SK-N-SH treated with all-trans-retinoic acid at 6 μM for 48 hours (cell line): Measurements from ENCODE around the gene STEAP4.
A peak's percentile ranks its signal among the peaks of the same experiment; 100 is the strongest.

Experiments
- ATAC-seq: fragments of 200-7000 bp; cut with Tn5 transposase; 3 replicates; pipeline ENCODE4 v1.9.1; 2020; ENCODE audit warnings: mild to moderate bottlenecking, moderate library complexity
- ARNTL ChIP-seq: fragments of 450-650 bp; formaldehyde crosslinking; IDR thresholded peaks from 2 replicates; pipeline ENCODE4 v1.5.0; 2020; ENCODE audit warnings: low read depth, mild to moderate bottlenecking, moderate library complexity, borderline replicate concordance
- BACH2 ChIP-seq: fragments of 250-450 bp; sonication (Bioruptor Pico); IDR thresholded peaks from 2 replicates; pipeline ENCODE4 v1.9.0; 2021; ENCODE audit warnings: mild to moderate bottlenecking, borderline replicate concordance
- CREB5 ChIP-seq: fragments of 250-450 bp; sonication (Bioruptor Pico); IDR thresholded peaks from 2 replicates; pipeline ENCODE4 v1.5.1; 2020; ENCODE audit warnings: low read depth, mild to moderate bottlenecking, moderate library complexity
- CSDC2 ChIP-seq: fragments of 250-450 bp; sonication (Bioruptor Pico); IDR thresholded peaks from 2 replicates; pipeline ENCODE4 v1.5.0; 2020; ENCODE audit warnings: mild to moderate bottlenecking, moderate library complexity
- CSRNP3 ChIP-seq: fragments of 250-450 bp; sonication (Bioruptor Pico); IDR thresholded peaks from 2 replicates; pipeline ENCODE4 v1.5.1; 2021; ENCODE audit warnings: mild to moderate bottlenecking, moderate library complexity
- ESRRG ChIP-seq: fragments of 250-450 bp; sonication (Bioruptor Pico); IDR thresholded peaks from 2 replicates; pipeline ENCODE4 v1.6.1; 2021; ENCODE audit warnings: mild to moderate bottlenecking
- GLIS3 ChIP-seq: fragments of 250-450 bp; sonication (Bioruptor Pico); IDR thresholded peaks from 2 replicates; pipeline ENCODE4 v1.5.0; 2020; ENCODE audit warnings: mild to moderate bottlenecking, moderate library complexity
- ISL1 ChIP-seq: fragments of 250-450 bp; sonication (Bioruptor Pico); IDR thresholded peaks from 2 replicates; pipeline ENCODE4 v2.1.2; 2022; ENCODE audit warnings: mild to moderate bottlenecking, moderate library complexity
- OSR1 ChIP-seq: fragments of 250-450 bp; sonication (Bioruptor Pico); IDR thresholded peaks from 2 replicates; pipeline ENCODE4 v1.8.0; 2022; ENCODE audit warnings: moderate library complexity, mild to moderate bottlenecking, inconsistent platforms
- PATZ1 ChIP-seq: fragments of 250-450 bp; sonication (Bioruptor Pico); IDR thresholded peaks from 2 replicates; pipeline ENCODE4 v1.8.0; 2020; ENCODE audit warnings: mild to moderate bottlenecking, moderate library complexity, borderline replicate concordance
- PPARA ChIP-seq: fragments of 250-450 bp; sonication (Bioruptor Pico); IDR thresholded peaks from 2 replicates; pipeline ENCODE4 v1.5.0; 2020; ENCODE audit warnings: mild to moderate bottlenecking, borderline replicate concordance
- RARB ChIP-seq: fragments of 250-450 bp; sonication (Bioruptor Pico); IDR thresholded peaks from 2 replicates; pipeline ENCODE4 v1.8.0; 2021; ENCODE audit warnings: mild to moderate bottlenecking, moderate library complexity
- TCF4 ChIP-seq: fragments of 250-450 bp; sonication (Bioruptor Pico); IDR thresholded peaks from 2 replicates; pipeline ENCODE4 v1.8.0; 2021; ENCODE audit warnings: mild to moderate bottlenecking, moderate library complexity, borderline replicate concordance
- TOX ChIP-seq: fragments of 250-450 bp; sonication (Bioruptor Pico); IDR thresholded peaks from 2 replicates; pipeline ENCODE4 v1.8.0; 2021; ENCODE audit warnings: mild to moderate bottlenecking, moderate library complexity, borderline replicate concordance
- TSHZ2 ChIP-seq: fragments of 250-450 bp; sonication (Bioruptor Pico); IDR thresholded peaks from 2 replicates; pipeline ENCODE4 v1.5.0; 2020; ENCODE audit warnings: mild to moderate bottlenecking, moderate library complexity
- ZC3H10 ChIP-seq: fragments of 250-450 bp; sonication (Bioruptor Pico); IDR thresholded peaks from 2 replicates; pipeline ENCODE4 v1.5.1; 2021; ENCODE audit warnings: mild to moderate bottlenecking, moderate library complexity
- ZFP3 ChIP-seq: fragments of 250-450 bp; sonication (Bioruptor Pico); IDR thresholded peaks from 2 replicates; pipeline ENCODE4 v1.5.0; 2020; ENCODE audit warnings: mild to moderate bottlenecking, moderate library complexity
- ZNF70 ChIP-seq: fragments of 450-650 bp; formaldehyde crosslinking; IDR thresholded peaks from 2 replicates; pipeline ENCODE4 v1.5.0; 2020; ENCODE audit warnings: mild to moderate bottlenecking, moderate library complexity
- ZNF8 ChIP-seq: fragments of 450-650 bp; formaldehyde crosslinking; IDR thresholded peaks from 2 replicates; pipeline ENCODE4 v1.5.0; 2020; ENCODE audit warnings: mild to moderate bottlenecking, moderate library complexity

STEAP4 gene

DNA sequence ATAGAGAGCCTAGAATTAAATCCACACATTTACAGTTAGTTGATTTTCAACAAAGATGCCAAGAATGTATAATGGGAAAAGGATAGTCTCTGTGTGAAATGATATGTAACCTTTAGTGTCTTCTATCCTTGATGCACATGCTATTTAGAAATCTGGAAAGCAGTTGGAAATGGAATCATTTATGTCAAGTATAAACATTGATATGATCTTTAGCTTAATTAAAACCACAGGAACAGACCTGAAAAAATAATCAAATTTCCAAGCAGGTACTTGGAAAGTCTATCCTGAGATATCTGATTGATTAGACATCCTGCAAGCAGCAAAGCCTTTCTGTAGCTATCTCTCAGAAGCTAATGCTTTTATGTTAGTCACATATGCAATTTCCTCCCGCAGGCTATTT lies 62.4 kb downstream of the STEAP4 start:
- ATAC-seq: no peak
- peak; percentile 51; the same call in 1 of the 2 replicates for TF ChIP-seq TCF4 (CRISPR knock-in tag)
- TF ChIP-seq ESRRG (CRISPR knock-in tag): no peak

DNA sequence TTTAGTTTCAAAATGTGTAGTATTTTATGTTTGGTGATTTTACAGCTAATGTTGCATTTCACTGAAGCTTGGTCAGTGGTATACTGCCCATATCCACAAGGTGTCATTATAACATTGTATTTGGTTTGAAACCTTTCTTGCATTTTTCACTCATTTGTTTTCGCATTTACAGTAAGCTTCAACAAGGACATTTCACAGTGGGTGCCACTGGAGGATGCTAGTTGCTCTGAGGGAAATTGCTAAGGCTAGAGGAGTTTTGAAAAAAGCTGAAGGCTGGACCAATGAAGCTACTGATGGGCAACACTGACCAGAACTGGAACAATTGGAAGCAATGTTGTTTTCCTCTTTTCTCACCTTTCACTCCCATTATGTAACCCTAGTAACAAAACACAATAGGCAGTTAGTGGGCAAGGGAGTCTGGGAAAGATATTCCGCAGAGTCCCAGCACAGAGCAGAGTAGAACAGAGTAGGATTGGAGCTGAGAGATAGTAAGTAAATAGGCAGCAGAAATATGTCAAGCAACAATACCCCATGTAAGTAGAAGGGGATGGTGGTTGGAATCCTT lies 63.3 kb downstream of the STEAP4 start:
- peak; percentile 98 for TF ChIP-seq ZFP3 (CRISPR knock-in tag)
- no peak for TF ChIP-seq ARNTL (CRISPR knock-in tag)
- peak; percentile 91 for ATAC-seq

DNA sequence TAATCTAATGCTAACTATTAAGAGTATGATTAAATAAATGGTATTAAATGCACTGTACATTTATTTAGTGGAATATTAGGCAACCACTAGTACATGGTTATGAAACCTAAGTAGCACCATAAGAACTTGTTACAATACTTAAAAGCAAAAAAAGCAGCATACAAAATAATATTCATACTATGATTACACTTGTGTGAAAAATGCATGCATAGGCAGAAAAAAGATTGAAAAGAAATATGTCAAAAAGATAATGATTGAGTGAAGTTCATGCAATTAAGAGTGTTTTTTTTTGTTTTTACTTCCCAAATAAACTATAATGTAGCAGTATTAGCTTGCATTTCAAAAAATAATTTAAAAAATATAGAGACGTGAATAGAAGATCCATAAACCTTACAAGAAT lies 66.8 kb downstream of the STEAP4 start:
- no peak for ATAC-seq
- no peak for TF ChIP-seq ZFP3 (CRISPR knock-in tag)
- no peak for TF ChIP-seq CREB5
- no peak for TF ChIP-seq TSHZ2 (CRISPR knock-in tag)
- TF ChIP-seq OSR1 (CRISPR knock-in tag): no peak
- TF ChIP-seq TCF4 (CRISPR knock-in tag): no peak
- no peak for TF ChIP-seq ZNF70 (CRISPR knock-in tag)
- TF ChIP-seq GLIS3 (CRISPR knock-in tag): no peak
- no peak for TF ChIP-seq ZNF8 (CRISPR knock-in tag)
- no peak for TF ChIP-seq PPARA (CRISPR knock-in tag)
- TF ChIP-seq CSRNP3: no peak
- no peak for TF ChIP-seq RARB (CRISPR knock-in tag)
- no peak for TF ChIP-seq BACH2 (CRISPR knock-in tag)
- no peak for TF ChIP-seq CSDC2 (CRISPR knock-in tag)

DNA sequence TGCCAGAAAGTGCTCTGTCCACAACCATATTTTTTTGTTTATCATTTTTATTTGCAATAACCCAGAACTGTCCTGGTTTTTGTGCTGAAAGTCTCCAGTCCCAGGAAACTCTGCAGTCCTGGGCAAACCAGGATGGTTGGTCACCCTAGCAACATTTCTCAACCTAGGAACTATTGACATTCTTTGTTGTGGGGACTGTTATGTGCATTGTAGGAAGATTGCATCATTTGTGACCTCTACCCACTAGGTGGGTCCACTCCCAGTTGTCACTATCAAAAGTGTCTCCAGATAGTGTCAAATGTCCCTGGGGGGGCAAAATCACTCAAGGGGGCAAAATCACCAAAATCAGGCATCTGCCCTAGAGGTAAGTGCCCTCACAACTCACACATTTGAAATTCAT lies 72.9 kb downstream of the STEAP4 start:
- TF ChIP-seq ZNF8 (CRISPR knock-in tag) (no peak), OSR1 (CRISPR knock-in tag) (no peak), TOX (no peak), CREB5 (no peak), BACH2 (CRISPR knock-in tag) (no peak), ZC3H10 (no peak), ISL1 (CRISPR knock-in tag) (no peak), TCF4 (CRISPR knock-in tag) (no peak), ARNTL (CRISPR knock-in tag) (no peak)
- ATAC-seq: no peak

DNA sequence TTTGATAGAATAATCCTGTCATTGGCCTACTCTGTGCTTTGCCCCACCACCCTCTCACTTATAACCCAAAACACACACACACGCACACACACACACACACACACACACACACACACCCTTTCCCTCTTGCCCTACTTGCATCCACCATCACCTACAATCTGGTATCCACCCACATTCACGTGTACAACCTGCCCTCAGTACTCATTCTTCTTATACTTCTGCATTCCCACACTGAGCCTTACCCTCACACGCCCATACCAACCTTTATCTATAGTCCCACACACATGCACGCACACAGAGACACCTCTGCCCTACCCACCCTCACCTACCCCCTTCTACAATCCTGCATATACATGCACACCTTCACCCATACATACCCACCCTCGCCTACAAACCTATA lies 76.0 kb downstream of the STEAP4 start:
- no peak for ATAC-seq
- TF ChIP-seq OSR1 (CRISPR knock-in tag): no peak
- TF ChIP-seq PATZ1 (CRISPR knock-in tag): no peak
- no peak for TF ChIP-seq TOX
- TF ChIP-seq GLIS3 (CRISPR knock-in tag): no peak
- TF ChIP-seq ZNF70 (CRISPR knock-in tag): no peak
- TF ChIP-seq, all 23 proteins: peak for 0
